A673 (cell line): ENCODE data around the gene ATP8A1. TPM values are rescaled to one million over a fixed set of nuclear protein-coding genes. Genes with fewer than 3 reads are reported as not detected.

ENCODE experiments used
- BruUV-seq: library from RNA; stranded (reverse); fragments of 400-500 nt; replicated peaks from 2 replicates; lab custom pipeline; 2021; lab: Mats Ljungman, UMichigan
- CTCF ChIA-PET: fragments of 300-600 bp; sonication (Branson Sonifier 250); formaldehyde crosslinking; loops from one replicate; lab custom pipeline; 2022; ENCODE audit warnings: antibody characterized with exemption; lab: Charles Lee
- POLR2A ChIA-PET: fragments of 300-600 bp; sonication (Branson Sonifier 250); formaldehyde crosslinking; loops from one replicate; lab custom pipeline; 2022; ENCODE audit warnings: antibody characterized with exemption; ENCODE audit not compliant: low non-redundant PET; lab: Charles Lee
- DNase-seq: peaks from one replicate; pipeline ENCODE4 v3.0.0-alpha.2; 2015; ENCODE audit warnings: low spot score
- H3K27ac ChIP-seq: fragments of 200-600 bp; sonication (generic); 2 replicates; pipeline ENCODE4 v1.5.1; 2016; ENCODE audit warnings: mixed run types, low read depth, mild to moderate bottlenecking, mixed read lengths, antibody characterized with exemption, low read length; ENCODE audit not compliant: poor library complexity, severe bottlenecking
- H3K27me3 ChIP-seq: fragments of 200-600 bp; sonication (generic); replicated peaks from 2 replicates; pipeline ENCODE4 v1.6.1; 2017; ENCODE audit warnings: mixed run types, low read depth, mild to moderate bottlenecking, mixed read lengths, antibody characterized with exemption, low read length; ENCODE audit not compliant: insufficient read depth, poor library complexity
- H3K36me3 ChIP-seq: fragments of 200-600 bp; sonication (generic); 2 replicates; pipeline ENCODE4 v1.6.1; 2016; ENCODE audit warnings: mixed run types, mild to moderate bottlenecking, mixed read lengths, antibody characterized with exemption, low read length; ENCODE audit not compliant: insufficient read depth, poor library complexity, severe bottlenecking
- H3K4me1 ChIP-seq: fragments of 200-600 bp; sonication (generic); 2 replicates; pipeline ENCODE4 v1.6.1; 2017; ENCODE audit warnings: mixed run types, mild to moderate bottlenecking, mixed read lengths, antibody characterized with exemption, low read length; ENCODE audit not compliant: insufficient read depth, poor library complexity, severe bottlenecking
- H3K4me3 ChIP-seq: fragments of 200-600 bp; sonication (generic); 2 replicates; pipeline ENCODE4 v1.5.1; 2016; ENCODE audit warnings: low read depth, mixed run types, mild to moderate bottlenecking, mixed read lengths, low read length; ENCODE audit not compliant: poor library complexity, severe bottlenecking
- H3K9me3 ChIP-seq: fragments of 200-600 bp; sonication (generic); 2 replicates; pipeline ENCODE4 v1.6.1; 2016; ENCODE audit warnings: mixed run types, low read depth, mild to moderate bottlenecking, mixed read lengths, antibody characterized with exemption, low read length; ENCODE audit not compliant: poor library complexity, severe bottlenecking
- CTCF ChIP-seq: fragments of 300-800, 200-600 bp; sonication (generic); conservative IDR thresholded peaks from 2 replicates; pipeline ENCODE4 v1.5.1; 2017; ENCODE audit warnings: low read depth, mild to moderate bottlenecking, antibody characterized with exemption, low read length, moderate library complexity, mixed read lengths
- EZH2 ChIP-seq: fragments of 200-600 bp; sonication (generic); IDR thresholded peaks from 2 replicates; pipeline ENCODE4 v1.6.1; 2017; ENCODE audit warnings: borderline replicate concordance, low read depth, mild to moderate bottlenecking, mixed read lengths, antibody characterized with exemption, low read length; ENCODE audit not compliant: poor library complexity, severe bottlenecking
- intact Hi-C: fragments of 100-400 bp; cut with micrococcal nuclease; formaldehyde crosslinking; loops from one replicate; pipeline ENCODE4 v1.10.0; 2022; ENCODE audit not compliant: unreplicated experiment
- total RNA-seq: library from RNA; stranded (reverse); gene quantifications from 2 replicates; pipeline ENCODE4 v1.2.3, GENCODE V29; 2021

ATP8A1 gene
- total RNA-seq, 1 experiment from 2014 or later: 0.28 TPM

DNA sequence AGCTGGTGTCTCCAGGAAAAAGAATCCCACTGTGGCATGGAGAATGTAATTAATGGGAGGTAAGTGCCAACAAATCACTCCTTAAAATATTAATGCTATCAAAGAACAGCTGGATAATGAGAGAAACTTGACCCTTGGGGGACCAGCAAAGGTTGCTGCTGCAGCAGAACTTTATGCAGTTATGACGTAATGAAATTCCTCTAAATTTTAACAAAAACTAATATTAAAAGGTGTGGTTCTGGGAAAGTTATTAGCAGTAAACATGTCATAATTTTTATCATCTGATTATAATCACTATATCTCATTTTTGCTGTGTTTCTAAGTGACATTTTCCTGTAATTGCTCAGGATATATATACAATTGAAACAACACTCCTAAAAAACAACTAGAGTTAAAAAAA lies 261.3 kb downstream of the ATP8A1 start:
- intact Hi-C loops: no loop called here
- ChIA-PET CTCF (no interaction called here), POLR2A (no interaction called here)
- BruUV-seq: no TSS peak
- Histone ChIP-seq H3K36me3 (no peaks in the 10 kb centered on the region), H3K9me3 (no peaks in the 10 kb centered on the region), H3K4me1 (peaks cover 7% of the 10 kb centered on the region), H3K27ac (no peak overlapping the region), H3K27me3 (peaks cover 55% of the 10 kb centered on the region), H3K4me3 (no peak overlapping the region)
- DNase-seq: no peak
- TF ChIP-seq CTCF: no peak
- no peak for TF ChIP-seq EZH2

DNA sequence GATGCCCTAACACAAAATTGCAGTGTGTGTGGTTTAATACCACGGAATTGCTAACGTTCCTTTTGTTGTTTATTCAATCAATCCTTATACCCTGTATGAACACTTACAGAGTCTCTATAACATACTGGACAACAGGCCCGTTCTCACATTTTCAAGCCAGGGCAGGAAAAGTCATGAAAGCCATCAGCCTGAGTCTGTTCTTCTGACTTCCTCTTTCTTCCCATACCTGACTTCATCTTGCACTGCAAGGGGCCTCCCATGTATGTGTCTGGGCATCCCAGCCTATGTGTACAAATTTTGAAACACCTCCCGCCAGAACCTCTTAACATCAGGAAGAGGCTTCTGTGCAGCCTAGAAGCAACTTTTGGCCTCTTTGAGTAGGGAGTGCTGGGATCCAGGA lies 264.5 kb downstream of the ATP8A1 start:
- no peaks in the 10 kb centered on the region for H3K9me3 ChIP-seq
- TF ChIP-seq EZH2 (no peak), CTCF (no peak)
- no peak for DNase-seq
- peaks cover 24% of the 10 kb centered on the region for H3K27me3 ChIP-seq
- H3K4me1 ChIP-seq: peaks cover 7% of the 10 kb centered on the region
- H3K27ac ChIP-seq: no peak overlapping the region
- ChIA-PET CTCF (no interaction called here), POLR2A (no interaction called here)
- no peaks in the 10 kb centered on the region for H3K36me3 ChIP-seq
- intact Hi-C loops: no loop called here
- no TSS peak for BruUV-seq
- no peak overlapping the region for H3K4me3 ChIP-seq

- peaks cover 7% of the 10 kb centered on the region for H3K4me1 ChIP-seq
- H3K27me3 ChIP-seq: peaks cover 19% of the 10 kb centered on the region
- CTCF ChIA-PET: no interaction called here
- POLR2A ChIA-PET: no interaction called here
- no peak overlapping the region for H3K27ac ChIP-seq
- no TSS peak for BruUV-seq
- H3K4me3 ChIP-seq: no peak overlapping the region
- intact Hi-C loops: no loop called here
- peak; percentile 59 for DNase-seq
- no peaks in the 10 kb centered on the region for H3K9me3 ChIP-seq
- no peaks in the 10 kb centered on the region for H3K36me3 ChIP-seq
- TF ChIP-seq CTCF: no peak
- TF ChIP-seq EZH2: no peak
Observed at GRCh38 chr4:42391981-42392380, 264.9 kb downstream of the ATP8A1 start.
